Stimulated activated CD4-positive, alpha-beta T cell treated with anti-CD3 and anti-CD28 coated beads, Interleukin-12 subunit alpha, Interleukin-12 subunit beta, amount 100 ng/mL, for 48 hours (primary cell): ENCODE measurements around the gene MAMLD1.
"Not testable (repeated sequence)": the region's sequence is repeated elsewhere in the genome, so short reads cannot be mapped to it uniquely, and the experiment has no call there.

ENCODE experiments used
- DNase-seq, 3 donors: peaks; one replicate each; pipeline ENCODE4 v3.0.0-alpha.2; 2020; ENCODE audit warnings: low read depth in 2 of 3, low spot score in 1 of 3

The MAMLD1 gene

DNA sequence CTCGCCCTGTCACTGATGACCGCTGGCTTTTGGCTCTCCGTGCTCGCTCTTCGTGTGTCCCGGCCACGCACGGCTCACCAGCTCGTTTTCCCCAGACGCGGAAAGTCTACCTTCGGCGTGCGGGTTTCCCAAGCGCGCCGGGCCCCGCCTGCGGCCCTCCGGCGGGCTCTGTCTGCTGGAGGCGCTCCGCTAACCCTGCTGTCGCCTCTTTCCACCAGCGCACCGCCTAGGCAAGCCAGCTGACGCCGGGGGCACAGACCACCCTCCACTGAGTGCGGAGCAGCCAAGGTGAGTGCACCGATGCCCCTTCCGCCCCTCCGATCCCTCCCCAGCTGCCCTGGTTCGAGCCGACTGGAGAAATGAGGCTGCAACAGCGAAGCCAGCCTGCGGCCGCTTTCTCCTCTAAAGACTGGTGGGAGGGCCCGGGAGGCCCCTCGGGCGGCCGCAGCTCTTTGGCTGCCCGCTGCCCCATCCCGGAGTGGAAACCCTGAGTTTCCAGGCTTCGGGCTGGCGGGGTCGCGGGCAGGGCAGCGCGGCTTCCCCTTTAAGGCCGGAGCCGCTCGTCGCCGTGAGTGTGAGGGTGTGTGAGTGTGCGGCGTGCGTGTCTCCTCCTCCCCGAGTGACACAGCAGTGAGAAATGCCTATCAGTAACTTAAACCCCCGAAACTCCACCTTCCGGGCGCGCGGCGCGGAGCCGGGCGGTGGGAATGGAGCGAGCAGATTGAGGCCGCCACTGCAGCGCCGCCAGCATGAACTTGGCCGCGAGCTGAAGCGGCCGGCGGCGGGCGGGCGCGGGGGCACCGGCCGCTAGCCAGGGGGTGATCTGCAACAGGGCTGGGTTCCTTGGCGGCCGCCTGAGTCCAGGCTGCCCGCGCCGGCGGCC lies at the start of gene MAMLD1:
Gene MAMLD1 (plus strand): TSS at position 719 of the 883 bp plus-strand sequence. CDS start 82,200 bp downstream, outside the sequence.
- peak in 1 of 3 donors; percentile 38 for DNase-seq

DNA sequence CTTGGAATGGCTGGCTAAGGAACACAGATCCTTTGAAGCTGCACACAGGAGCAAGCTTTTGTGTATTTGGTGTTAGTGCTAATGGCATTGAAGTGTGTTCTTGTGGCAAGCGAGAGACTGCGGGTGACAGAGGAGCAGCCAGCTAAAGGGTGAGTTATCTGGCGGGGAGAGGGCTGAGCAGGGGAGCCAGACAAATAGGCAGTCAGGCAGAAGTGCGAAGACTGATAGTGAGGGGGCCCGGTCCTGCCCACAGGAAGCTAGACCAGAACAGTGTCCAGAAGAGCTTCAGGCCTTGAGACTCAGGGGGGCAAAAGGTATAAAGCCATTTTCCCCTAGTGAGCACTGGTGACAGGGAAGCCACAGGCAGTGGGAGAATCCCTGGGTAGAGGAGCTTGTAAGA lies 49.6 kb upstream of the MAMLD1 start:
- no peak for DNase-seq

DNA sequence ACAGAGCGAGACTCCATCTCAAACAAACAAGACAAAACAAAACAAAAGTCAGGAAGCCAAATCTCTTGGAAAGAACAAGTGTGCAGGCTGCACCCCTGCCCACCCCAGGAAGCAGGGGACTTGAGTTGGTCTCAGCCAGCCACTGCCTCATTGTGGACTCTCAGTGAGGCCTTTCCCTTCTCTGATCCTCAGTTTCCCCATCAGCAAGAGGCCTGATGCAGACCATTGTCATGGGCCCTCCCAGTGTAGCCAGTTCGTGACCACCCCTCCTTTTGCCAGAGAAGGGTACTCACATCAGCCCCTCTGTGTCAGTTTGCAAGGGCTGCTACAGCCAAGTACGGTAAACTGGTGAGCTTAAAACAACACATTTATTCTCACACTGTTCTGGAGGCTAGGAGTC lies 48.9 kb upstream of the MAMLD1 start:
- DNase-seq = no peak

GRCh38 chrX:150316564-150316963 lies 46.6 kb upstream of the MAMLD1 start:
- no peak for DNase-seq

GRCh38 chrX:150323020-150323419 lies 40.1 kb upstream of the MAMLD1 start:
- DNase-seq = no peak

DNA sequence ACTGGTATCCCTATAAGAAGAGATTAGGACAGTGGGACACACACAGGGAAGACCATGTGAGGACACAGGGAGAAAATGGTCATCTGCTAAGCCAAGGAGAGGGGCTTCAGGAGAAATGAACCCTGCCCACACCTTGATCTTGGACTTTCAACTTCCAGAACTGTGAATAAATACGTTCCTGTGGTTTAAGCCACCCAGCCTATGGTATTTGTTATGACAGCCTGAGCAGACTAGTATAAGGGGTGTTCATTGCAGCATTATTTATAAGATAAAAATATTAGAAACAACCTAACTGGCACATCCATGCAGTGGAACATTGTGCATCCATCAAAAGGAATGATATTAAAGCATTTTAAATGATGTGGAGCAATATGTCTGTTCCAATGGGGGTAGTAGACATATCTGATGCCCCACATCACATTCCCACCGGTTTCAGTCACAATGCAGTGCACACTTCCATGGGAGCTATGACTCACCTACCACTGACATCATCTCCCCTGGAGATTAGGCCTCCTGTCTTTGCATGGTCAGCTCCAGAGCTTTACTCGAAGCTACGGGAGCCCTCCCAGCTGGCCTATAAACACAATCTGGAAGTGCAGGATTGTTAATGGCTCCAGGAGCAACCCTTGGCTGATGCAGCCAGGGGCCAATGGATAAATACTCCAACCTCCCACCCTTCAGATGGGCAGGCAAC lies 38.9 kb upstream of the MAMLD1 start:
- no peak for DNase-seq

- DNase-seq = no peak
These were observed 38.2 kb upstream of the MAMLD1 start for GRCh38 chrX:150324919-150325318.

- DNase-seq = no peak
These were observed 36.4 kb upstream of the MAMLD1 start for GRCh38 chrX:150326541-150327247.

- DNase-seq = no peak
These were observed 33.8 kb upstream of the MAMLD1 start for GRCh38 chrX:150329282-150329681.

DNA sequence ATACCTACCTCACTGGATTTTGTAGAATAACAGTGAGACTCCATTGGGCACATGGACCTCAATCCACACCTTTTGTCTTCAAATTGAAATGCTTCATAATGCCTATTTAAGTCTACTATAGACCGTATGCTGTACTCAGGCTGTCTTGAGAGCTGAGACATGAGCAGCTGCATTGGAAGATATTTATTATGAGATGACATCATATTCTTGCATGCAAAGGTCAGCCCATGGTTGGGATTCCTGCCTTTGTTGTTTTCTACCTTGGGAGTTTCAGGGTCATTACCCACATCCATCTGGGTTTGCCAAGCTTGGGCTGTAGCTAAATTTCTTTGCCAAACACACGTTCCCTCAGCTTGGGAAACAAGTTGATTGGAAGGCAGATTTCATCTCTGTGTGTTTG lies 33.2 kb upstream of the MAMLD1 start:
- no peak for DNase-seq

DNA sequence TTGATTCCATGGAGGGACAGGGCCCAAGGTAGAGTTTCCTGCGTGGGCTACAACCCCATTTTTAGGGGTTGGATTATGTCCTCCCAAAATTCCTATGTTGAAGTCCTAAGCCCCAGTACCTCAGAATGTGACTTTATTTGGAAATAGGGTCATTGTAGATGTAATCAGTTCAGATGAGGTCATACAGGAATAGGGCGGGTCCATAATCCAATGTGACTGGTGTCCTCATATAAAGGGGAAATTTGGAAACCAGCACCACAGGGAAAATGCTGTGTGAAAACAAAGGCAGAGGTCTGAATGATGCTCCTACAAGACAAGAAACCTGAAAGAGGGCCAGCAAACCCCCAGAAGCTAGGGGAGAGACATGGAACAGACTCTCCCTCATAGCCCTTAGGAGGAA lies 31.1 kb upstream of the MAMLD1 start:
- no peak for DNase-seq

DNA sequence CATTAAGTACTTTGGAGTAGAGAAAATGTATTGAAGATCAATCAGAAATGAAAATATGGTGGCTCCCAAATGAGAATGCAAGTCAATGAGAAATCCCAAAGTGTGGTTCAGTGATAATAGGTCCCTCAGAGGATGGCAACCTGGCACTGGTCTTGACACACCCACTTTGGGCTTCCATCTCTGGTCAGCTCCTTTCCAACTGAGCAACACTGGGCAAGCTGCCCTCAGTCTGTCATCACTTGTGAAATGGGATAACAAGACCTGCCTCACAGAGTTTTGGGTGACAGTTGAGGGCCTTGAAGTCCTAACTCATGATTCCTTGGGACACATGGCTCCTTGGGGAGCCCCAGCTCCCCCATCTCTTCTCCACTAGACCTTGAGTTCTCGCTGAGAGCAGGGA lies 29.0 kb upstream of the MAMLD1 start:
- DNase-seq = no peak

GRCh38 chrX:150334981-150335380 lies 28.1 kb upstream of the MAMLD1 start:
- DNase-seq = no peak

- no peak for DNase-seq
These were observed 26.1 kb upstream of the MAMLD1 start for GRCh38 chrX:150337026-150337425.

GRCh38 chrX:150337536-150337935 lies 25.6 kb upstream of the MAMLD1 start:
- DNase-seq = no peak

DNA sequence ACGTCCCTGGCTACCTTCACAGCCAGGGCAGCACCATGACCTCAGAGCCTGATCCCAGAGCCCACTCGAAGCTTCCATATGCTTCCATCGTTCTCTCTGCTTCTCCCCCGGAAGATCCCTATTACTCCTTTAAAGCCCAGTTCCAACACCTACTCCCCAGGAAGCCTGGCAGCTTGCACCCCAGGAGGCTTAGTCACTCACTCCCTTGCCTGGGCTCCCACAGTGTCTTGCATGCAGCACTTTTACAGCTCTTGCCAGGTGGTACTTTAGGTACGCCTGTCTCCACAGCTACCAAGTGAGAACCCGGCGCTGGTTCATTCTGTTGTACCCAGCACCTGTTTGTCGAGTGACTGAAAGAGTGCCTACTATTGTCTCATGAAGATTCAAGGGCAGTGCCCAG lies 24.5 kb upstream of the MAMLD1 start:
- DNase-seq = no peak

GRCh38 chrX:150339736-150340135 lies 23.4 kb upstream of the MAMLD1 start:
- DNase-seq = no peak

DNA sequence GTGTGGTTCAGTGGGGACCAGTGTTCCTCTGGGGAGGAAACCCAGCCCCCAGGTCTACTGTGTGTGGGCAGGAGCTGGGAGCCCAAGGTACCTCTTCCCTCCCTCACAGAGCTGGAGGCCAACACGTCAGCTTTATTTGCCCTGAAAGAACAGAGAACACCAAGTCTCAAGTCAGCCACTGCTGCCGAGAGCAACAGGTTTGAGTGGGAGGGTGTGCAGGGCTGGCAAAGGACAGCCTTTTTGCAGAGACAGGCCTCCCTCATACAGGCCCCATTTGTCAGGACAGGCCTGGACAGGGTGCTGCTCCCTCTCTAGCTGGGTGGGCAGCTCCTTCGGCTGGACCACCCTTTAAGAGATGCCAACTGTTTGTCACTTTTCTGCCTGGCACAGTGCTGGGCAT lies 22.8 kb upstream of the MAMLD1 start:
- DNase-seq = not testable (repeated sequence)

DNA sequence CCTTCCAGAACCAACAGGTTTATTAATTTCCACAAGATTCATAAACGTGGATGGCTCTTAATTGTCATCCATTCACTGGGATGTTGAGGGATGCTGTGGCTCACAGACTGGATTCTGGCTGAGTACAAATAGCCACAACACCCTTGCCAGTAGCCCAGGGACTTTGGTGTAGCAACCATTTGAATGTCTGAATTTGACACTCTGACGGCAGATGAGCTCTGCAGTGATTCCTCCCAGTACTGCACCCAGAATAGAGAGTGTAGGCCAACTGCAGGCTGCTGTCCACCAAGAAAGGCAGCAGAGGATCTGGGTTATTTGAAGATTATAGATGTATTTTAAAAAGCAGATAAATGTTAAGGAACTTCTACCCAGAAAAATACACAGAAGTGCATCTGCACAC lies 15.6 kb upstream of the MAMLD1 start:
- no peak for DNase-seq

DNA sequence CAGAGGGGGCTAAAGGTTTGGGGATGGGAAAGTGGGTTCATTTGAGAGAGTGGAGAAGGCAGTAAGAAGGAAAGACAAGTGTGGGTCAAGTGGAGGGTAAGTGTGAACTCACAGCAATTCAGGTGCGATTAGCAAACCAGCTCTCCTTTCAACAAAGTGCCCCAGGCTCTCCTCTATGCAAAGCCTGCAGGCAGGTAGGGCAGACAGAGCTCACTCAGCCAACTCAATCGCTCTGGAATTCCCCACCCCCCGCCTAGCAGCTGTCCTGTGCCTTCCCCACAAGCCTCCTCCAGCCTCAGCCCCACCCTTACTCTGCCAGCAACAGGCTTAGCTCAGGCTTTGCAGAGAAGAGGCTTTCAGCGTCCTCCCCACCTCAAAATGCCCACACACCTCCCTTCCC lies 14.8 kb upstream of the MAMLD1 start:
- no peak for DNase-seq

DNA sequence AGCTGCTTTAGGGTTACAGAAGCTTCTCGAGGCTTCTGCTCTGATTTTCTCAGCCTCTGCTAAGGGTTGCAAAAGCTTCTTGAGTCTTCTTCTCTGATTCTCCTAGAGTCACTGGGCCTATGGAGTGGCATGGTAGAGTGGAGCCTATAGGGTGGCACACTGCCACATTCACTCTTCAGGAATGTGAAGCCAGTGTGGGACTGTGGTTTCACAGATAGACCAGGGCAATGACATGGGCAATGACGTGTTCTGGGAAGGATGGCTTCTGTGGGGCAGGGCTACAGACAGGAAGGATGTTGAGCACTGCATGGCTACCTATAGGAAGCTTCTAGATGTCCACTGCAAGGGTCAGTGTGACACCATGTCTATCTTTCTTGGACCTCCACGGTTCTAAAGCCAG lies 11.0 kb upstream of the MAMLD1 start:
- no peak for DNase-seq

DNA sequence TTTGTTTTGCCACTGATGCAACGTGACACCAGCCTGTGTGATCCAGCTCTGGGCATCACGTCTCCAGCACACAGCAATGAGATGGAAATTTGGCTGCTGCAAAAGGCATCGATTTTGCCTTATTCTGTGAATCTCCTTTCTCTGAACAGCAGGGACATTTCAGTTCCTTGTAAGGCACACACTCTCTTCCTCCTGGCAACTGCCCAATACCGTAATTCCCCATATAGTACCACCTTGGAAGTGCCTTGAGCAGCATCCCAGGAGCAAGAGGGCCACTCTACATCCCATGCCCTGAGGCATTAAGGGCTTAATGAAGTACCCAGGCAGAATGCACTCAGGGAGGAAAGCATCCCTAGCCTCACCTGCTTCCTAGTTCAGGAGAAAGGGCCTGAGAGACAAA lies 10.5 kb upstream of the MAMLD1 start:
- no peak for DNase-seq
